ENCODE measurements around the gene TPP1.

Gene TPP1

GRCh38 chr11:6611092-6611962 is 7.9 kb downstream of the TPP1 start:
- no peak for DNase-seq

- DNase-seq, result no peak
Observed at GRCh38 chr11:6610591-6610990, 8.6 kb downstream of the TPP1 start.

GRCh38 chr11:6609502-6610015 is 9.7 kb downstream of the TPP1 start:
- no peak for DNase-seq

GRCh38 chr11:6608726-6609501 is 10.3 kb downstream of the TPP1 start:
- DNase-seq, result no peak

GRCh38 chr11:6608011-6608410 is 11.2 kb downstream of the TPP1 start:
- DNase-seq, result no peak

GRCh38 chr11:6607190-6607795 is 11.9 kb downstream of the TPP1 start:
- no peak for DNase-seq

GRCh38 chr11:6606471-6607189 is 12.6 kb downstream of the TPP1 start:
- peak; percentile 97 for DNase-seq

GRCh38 chr11:6604790-6605189 is 14.4 kb downstream of the TPP1 start:
- DNase-seq, result no peak

- no peak for DNase-seq
Observed at GRCh38 chr11:6604081-6604626, 15.1 kb downstream of the TPP1 start.

GRCh38 chr11:6603287-6604080 is 15.7 kb downstream of the TPP1 start, which contains the start of the genes ILK and RRP8:
TSS of gene ILK (plus strand) at chr11:6603774. CDS start at chr11:6604272, 498 bp downstream.
TSS of gene RRP8 (minus strand) at chr11:6603616. CDS start at chr11:6603502, 114 bp downstream.
- DNase-seq, result peak; percentile 97

- no peak for DNase-seq
Observed at GRCh38 chr11:6602096-6602940, 16.9 kb downstream of the TPP1 start.

GRCh38 chr11:6601041-6601461 is 18.2 kb downstream of the TPP1 start:
- no peak for DNase-seq

GRCh38 chr11:6599881-6600390 is 19.3 kb downstream of the TPP1 start:
- no peak for DNase-seq

GRCh38 chr11:6599449-6599848 is 19.8 kb downstream of the TPP1 start:
- no peak for DNase-seq

- no peak for DNase-seq
Observed at GRCh38 chr11:6598555-6598954, 20.7 kb downstream of the TPP1 start.

- no peak for DNase-seq
Observed at GRCh38 chr11:6596239-6596877, 22.9 kb downstream of the TPP1 start.

- DNase-seq, result no peak
Observed at GRCh38 chr11:6594142-6594768, 25.0 kb downstream of the TPP1 start.

- no peak for DNase-seq
Observed at GRCh38 chr11:6588018-6588417, 31.2 kb downstream of the TPP1 start.

GRCh38 chr11:6587360-6587953 is 31.8 kb downstream of the TPP1 start:
- DNase-seq, result no peak
